NCI-H774 (cell line): ENCODE data around the gene SLC6A16.
"Not testable (repeated sequence)": the region's sequence is repeated elsewhere in the genome, so short reads cannot be mapped to it uniquely, and the experiment has no call there.

Experiments
- DNase-seq: peaks from one replicate; lab custom pipeline; 2025; lab: John Stamatoyannopoulos, UW

The SLC6A16 gene

DNA sequence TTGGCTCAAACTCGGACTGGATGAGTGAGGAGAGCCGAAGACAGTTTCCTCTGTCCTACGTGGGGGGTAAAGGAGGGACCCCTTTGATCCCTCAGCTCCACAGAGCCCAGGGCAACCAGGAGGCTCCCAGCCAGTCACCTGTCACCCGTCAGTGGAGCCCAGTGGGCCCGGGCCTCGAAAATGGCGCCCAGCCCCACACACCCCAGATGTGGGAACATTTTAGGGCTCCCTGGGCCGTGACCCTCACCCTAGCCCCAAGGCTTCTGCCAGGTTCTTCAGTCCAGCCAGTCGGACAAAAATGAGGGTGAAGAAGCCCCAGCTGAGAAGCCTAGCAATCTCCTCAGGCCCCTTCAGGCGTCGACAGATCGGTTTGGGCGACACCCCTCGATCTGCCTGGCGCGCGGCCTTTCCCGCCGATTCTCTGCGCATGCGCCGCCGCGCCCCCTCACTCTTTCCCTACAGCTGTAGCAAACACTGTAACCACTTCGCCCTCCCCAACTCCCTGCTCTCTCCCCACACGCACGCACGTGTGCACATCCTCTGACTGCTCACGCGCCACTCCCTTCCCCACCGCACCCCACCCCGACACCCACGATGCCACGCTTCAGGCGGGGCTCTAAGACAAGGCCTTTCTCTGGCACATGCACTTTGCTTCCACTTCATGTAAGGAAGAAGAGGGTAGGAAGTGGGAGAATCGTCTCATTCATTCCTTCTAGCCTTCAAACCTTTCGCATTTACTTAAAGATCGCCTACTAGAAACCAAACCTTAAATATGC is at the start of gene SLC6A16:
TSS of gene SLC6A16 (minus strand) at position 391 of the 776 bp plus-strand sequence. CDS start 13,844 bp downstream, outside the sequence.
- no peak for DNase-seq

DNA sequence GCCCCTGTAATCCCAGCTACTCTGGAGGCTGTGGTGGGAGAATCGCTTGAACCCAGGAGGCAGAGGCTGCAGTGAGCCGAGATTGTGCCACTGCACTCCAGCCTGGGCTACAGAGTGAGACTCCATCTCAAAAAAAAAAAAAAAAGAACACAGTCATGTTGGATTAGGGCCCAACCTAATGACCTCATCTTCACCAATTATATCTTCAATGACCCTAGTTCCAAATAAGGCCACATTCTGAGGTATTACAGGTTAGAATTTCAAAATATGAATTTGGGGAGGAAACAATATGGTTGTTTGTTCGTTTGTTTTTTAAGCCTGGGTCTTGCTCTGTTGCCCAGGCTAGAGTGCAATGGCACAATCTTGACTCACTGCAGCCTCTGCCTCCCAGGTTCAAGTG is 48.2 kb upstream of the SLC6A16 start:
- DNase-seq = not testable (repeated sequence)

DNA sequence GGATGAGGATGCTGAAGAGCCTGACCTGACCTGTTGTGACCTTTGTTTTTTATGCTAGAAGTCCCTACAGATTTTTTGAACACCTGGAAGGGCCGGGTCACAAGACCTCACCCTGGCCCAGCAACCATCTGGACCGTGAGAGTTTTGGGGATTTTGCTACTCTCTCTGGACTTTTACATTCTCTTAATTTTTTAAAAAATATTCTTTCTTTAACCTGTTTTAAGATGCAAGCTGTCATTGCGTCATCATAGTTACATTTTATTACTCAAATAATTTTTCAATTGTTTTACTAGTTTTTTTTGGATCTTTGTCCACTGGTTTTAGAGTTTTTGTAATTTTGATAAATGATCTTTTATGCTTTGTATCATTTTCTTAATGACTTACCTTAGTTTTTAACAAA is 46.2 kb upstream of the SLC6A16 start:
- no peak for DNase-seq

DNA sequence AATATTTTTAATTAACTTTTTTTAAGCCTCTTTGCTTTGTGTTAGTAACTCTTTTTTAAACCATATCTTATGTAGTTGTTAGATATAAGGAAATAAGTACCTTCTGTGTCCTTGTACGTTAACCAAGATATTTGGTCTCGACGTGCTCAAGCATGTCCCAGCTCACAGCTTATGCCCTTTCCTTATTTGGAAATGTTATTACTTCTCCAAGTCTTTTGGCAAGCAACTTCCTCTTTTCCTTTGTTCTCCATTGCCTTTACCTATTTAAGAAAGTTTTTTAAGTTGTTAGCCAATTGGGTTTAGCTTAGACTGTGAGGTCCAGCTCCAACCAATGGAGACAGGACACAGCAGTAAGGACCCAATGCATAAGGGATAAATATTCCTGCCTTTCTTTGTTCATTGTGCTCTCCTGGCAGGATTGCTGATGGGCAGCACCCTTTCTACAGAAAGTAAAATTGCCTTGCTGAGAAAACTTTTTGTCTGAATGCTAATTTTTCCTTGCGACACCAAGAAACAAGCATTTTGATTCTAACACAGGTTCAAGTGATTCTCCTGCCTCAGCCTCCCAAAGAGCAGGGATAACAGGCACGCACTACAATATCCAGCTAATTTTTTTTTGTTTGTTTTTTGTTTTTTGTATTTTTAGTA is 43.8 kb upstream of the SLC6A16 start:
- DNase-seq = no peak

DNA sequence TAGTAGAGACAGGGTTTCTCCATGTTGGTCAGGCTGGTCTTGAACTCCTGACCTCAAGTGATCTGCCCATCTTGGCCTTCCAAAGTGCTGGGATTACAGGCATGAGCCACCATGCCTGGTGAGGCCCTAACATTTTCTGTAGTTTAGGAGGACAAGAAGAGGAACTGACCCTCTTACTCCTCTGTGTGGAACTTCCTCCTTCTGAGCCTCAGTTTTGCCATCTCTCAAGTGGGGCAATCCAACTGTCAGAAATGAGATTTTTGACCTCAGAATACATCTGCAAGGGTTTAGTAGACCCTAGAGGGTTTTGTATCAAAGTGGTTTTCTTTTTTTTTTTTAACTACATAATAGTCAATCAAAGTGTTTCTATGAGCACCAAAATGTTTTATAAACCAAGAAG is 41.1 kb upstream of the SLC6A16 start:
- no peak for DNase-seq

DNA sequence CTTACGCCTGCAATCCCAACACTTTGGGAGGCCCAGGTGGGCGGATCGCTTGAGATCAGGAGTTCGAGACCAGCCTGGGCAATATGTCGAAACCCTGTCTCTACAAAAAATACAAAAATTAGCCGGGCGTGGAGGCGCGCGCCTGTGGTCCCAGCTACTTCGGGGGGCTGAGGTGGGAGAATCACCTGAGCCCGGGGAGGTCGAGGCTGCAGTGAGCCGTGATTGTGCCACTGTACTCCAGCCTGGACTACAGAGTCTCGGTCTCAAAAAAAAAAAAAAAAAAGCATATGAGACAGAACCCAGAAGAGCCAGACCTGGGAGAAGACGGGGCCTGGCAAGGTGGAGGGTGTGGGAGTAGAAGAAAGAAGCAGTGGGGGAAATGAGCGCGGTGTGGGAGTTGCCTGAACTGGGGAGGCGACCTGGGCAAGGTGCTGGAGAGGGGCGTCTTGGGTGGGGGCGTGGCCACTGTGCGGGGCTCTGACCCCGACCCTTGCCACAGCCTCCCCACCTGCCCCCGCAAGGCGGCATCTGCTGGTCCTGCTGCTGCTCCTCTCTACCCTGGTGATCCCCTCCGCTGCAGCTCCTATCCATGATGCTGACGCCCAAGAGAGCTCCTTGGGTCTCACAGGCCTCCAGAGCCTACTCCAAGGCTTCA is 39.2 kb upstream of the SLC6A16 start:
- DNase-seq = no peak

DNA sequence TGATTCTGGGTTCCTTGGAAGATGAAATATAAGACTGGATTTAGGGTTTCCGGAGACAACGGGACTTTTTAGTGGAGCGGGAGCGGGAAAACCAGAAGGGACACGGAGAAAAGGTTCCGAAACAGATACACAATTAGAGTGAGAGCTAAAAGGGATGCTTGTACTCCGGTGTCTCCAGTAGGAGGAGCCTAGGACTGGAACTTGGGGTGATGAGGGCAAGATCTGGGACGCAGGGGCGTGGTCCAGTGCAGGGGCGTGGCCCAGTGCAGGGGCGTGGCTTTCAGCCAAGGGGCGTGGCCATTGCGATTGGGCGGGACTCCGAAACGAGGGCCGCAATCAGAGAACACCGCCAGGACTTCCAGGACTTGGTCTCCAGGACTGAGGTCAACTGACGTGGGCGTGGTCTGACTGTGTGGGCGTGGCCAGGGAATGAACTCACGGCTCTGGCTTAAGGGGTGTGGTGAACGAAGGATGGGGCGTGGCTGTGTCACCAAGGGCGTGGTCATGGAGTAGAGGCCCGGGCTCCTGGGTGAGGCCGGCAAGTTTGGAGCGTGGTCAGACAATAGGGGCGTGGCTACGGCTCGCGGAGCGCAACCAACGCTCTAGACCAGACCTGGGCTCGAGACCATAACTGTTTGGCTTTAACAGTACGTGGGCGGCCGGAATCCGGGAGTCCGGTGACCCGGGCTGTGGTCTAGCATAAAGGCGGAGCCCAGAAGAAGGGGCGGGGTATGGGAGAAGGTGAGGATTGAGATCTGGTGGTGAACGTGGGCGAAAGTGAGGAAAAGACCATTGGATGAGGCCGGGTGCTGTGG is 38.5 kb upstream of the SLC6A16 start, which contains the start of gene DKKL1:
TSS of gene DKKL1 (plus strand) at position 610 of the 815 bp plus-strand sequence. CDS start at position 732, 122 bp downstream.
- DNase-seq = no peak

DNA sequence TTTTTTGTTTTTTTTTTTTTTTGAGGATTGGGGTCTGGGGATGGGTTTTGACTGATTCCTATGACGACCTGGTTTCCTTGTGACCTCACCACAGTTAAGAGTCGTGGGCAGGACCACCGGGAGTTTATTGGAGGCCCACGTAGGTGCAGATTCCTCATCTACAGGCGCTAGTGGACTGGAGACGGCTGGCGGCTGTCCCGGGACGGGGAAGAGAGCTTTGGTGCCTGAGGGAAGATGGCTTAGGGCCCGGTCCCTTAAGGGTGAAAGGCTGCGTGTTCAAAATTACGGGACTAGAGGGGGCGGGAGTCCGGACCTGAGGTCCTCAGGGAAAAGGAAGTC is 37.9 kb upstream of the SLC6A16 start:
- DNase-seq = no peak

DNA sequence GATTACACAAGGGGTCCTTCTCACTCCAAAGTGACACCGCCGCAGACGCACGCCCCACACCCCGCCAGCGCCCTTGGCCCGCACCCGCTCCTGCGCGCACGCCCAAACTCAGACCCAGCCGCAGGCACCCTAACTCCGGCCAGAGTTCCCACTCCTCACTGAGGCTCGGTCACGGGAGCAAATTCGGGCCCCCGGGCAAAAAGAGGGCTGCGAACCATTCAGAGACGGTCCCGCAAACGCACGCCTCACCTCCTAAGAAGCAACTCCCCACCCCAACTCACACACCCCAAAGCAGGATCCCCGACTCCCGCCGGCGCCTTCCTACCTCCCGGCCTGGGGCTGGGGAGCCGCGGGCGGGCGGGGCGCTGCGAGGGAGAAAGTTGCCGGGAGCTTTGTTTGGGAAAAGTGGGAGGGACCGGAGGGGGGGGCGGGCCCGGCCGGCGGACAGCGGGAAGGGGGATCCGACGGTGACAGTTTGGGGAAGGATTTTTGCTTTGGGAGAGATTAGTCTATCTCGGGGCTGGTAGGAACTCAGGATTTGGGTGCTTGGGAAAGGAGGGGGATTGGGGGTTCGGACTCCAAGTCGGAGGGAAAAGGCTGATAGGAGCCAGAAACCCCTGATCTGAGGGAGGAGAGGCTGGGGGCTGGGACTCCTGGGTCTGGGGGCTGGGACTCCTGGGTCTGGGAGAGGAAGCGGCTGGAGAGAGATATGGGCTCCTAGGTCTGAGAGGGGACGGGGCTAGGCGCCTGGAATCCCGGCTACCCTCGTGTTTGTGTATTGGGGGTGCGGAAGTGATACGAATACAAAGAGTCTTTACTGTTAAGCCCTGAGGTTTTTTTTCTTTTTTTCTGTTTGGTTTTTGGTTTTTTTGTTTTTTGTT is 37.3 kb upstream of the SLC6A16 start, which contains the start of gene TEAD2:
TSS of gene TEAD2 (minus strand) at position 369 of the 881 bp plus-strand sequence. CDS start 2,341 bp downstream, outside the sequence.
- DNase-seq = no peak

DNA sequence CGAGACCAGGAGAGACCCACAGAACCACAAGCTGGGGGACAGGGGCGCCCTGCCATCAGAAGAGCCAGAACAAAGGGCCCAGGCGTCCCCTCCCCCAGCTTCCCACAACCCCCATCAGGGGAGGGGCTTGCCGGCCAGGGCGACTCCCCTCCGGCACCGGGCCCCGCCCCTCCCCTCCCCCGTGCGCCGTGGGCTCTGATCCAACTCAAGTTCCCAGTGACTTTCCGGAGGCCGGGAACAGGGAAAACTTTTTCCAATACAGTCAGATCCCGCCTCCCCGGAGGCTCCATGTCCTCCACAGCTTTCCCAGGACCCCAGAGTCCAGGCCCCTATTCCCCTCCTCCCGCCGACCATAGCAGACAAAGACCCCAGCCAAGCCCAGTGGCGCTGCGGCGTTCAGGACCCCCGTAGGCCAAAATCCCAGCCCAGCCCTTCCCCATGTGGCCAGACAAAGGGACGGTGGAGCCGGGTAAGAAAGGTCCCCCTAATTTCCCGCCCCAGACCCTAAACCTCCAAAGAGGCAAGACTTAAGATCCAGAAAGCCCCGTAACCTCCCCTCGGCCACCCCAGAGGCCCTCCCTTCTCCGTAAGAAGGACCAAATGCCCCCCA is 36.6 kb upstream of the SLC6A16 start:
- no peak for DNase-seq

DNA sequence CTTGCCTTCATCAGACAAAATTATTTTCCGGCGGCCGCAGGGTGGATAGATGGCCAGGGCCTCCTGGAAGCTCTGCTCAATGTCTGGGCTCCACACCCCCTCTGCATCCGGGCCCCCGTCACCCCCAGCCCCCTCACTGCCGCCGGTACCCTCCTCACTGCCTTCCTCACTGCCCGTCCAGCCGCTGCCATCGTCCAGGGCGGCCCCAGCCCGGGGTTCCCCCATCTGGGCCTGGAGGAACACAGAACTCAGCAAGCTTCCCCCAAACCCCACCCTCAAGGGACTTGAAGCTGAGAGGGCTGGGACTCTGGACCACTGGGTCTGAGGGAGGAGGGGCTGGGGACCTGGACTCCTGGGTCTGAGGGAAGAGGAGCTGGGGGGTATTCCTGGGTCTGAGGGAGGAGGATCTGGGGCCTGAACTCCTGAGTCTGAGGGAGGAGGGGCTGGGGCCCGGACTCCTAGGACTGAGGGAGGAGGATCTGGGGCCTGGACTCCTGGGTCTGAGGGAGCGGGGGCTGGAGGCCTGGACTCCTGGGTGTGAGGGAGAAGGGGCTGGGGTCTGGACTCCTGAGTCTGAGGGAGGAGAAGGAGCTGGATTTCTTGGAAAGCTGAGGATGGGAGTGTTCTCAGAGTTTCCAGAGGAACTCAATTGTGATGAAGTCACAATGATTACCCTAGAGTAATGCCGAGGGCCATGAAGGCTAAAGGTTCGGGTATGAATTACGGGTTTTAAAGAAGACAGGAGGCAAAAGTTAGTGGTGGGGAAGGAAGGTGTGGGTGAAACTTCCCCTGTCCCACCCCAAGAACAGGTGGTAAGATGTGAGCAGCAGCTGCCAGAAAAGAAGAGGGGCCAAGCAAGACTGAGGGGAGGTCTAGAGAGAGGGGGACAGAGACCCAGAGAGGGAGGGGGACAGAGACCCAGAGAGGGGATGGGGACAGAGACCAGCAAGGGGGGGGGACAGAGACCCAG is 35.1 kb upstream of the SLC6A16 start:
- DNase-seq = no peak

DNA sequence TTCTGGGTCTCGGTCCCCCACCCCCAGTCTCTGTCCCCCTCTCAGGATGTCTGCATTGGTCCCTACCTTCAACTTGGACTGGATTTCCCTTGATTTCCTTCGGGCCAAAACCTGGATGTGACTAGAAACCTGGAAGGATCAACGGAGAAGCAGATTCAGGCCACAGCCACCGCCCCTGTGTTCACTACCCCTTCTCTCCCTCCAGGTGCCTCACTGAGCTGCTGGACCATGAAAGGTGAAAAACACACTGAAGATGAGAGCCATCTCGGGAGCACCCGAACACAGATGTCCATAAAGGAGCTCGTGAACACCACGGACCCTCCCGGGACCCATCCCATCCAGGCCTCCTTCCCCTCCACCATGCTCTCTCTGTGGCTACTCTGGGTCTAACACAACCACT is 32.2 kb upstream of the SLC6A16 start:
- no peak for DNase-seq

DNA sequence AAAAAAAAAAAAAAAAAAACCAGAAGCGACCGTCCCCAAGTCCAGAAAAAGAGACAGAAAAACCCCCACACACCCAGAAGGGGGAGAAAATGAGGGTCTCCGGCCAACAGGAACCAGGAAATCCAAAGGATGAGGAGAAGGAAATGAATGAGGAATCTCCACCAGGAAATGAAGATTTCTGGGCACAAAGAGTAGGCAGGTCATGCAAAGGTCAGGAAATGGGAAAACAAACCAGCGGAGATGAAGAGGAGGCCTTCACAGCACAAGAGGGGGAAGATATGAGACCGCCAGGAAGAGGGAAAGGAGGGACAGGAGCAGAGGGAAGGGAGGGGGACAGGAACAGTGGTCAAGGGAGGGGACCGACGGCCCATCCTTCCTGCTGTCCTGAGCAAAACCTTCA is 31.4 kb upstream of the SLC6A16 start:
- no peak for DNase-seq

DNA sequence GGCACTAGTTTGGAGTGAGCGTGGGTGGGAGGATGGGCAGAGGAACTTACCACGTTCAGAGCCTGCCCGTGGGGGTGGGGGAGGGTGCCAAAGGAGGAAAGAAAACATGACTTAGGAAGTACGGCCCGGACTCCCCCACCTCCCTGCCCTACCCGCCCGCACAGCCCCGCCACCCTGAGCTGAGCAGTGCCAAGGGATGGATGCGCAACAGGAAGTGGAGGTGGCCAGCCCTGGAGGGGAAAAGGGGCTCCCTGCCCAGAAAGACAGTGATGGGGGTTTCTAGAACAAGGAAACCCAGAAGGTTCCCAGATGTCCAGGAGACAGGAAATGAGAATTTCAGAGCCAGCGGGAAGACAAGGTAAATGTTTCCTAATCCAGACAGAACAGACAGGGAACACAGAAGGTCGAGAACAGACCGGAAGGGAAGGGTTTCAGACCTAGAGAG is 30.9 kb upstream of the SLC6A16 start:
- DNase-seq = no peak

DNA sequence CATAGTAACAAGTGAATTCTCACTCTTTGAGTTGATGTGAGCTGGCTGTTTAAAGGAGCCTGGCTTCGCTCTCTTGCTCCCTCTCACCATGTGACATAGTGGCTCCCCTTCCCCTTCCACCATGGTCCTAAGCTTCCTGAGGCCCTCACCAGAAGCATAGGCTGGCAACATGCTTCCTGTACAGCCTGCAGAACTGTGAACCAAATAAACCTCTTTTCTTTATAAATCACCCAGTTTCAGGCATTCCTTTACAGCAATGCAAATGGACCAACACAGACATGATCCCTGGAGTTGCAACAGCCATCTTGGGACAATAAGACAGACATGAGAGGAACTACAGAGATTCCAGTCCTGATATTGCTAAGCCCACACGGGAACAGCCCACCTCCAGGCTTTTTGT is 24.6 kb upstream of the SLC6A16 start:
- DNase-seq = no peak

DNA sequence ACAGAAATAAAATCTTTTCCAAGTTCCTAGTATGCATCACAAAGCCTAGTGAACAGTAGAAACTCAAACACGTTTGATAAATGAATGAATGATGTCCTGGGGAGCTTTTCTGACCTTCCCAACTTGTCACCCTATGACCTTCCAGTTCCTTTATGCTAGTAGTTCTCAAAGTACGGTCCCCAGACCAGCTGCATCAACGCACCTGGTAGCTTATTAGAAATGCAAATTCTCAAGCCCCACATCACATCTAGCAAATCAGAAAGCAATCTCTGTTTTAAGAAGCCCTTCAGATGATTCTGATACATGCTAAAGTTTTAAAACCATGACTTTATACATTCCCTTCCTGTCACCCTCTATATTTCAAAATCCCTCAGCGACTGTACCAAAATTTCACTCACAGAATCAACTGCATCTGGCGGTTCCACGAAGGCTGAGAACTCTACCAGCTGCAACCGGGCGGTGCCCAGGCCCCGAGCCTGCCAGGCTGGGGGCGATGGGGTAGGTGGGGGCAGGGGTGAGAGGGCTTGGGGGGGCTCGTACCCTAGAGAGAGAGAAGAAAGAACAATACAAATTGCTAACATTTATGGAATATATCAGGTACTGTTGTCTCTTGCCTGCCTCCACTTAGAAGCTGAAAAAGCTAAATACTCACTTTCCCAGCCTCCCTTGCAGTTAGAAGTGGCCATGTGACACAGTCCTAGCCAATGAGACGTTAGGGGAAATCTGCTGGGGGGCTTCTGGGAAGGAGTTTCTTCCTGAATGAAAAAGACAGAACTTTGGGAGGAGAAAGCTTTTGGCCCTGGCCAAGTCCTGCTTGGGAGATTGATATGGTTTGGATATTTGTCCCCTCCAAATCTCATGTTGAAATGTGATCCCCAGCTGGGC is 23.6 kb upstream of the SLC6A16 start:
- no peak for DNase-seq

DNA sequence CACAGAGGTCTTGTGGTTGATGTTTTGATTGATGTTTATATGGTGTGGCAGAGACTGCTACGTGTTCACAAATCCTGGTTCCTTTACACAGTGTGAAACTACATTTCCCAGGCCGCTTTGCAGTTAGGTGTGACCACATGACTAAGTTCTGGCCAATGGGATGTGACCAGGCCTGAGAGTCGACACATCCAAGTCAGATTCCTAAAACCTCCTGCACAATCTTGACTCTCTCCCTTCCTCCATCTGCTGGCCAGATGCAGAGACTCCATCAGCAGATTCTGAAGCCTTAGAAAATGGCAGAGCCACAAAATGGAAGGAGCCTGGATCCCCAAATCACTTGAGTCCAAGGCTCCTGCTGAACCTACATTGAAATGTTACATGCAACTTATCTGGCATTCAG is 22.8 kb upstream of the SLC6A16 start:
- DNase-seq = no peak

DNA sequence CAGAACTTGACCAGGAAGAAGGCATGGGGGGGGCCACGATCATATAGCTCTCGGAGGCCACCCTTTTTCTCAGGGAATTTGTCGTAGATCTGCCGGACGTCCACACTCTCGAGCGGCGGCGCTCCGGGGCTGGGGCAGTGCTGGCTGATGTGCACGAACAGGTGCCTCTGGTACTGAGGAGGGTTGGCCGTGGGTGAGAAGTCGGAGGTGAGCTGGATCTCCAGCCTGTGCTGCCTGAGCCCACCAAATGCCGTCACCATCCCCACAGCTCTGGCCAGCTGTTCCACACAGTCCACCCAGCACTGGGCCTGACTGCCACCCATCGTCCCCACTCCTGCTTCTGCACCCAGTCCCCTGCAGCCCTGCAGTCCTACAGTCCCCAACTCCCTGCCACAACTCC is 22.2 kb upstream of the SLC6A16 start:
- no peak for DNase-seq
